HG02943 (cell line): ENCODE measurements around the gene PPP1R17.

ENCODE experiments used
- ATAC-seq: cut with Tn5 transposase; IDR thresholded peaks from one replicate; pipeline ENCODE4 v1.9.1; 2021; ENCODE audit warnings: mild to moderate bottlenecking, low read depth, moderate library complexity; ENCODE audit not compliant: unreplicated experiment

Gene PPP1R17

GRCh38 chr7:31695859-31696614 lies 9.0 kb downstream of the PPP1R17 start:
- no peak for ATAC-seq

GRCh38 chr7:31699050-31699449 lies 12.0 kb downstream of the PPP1R17 start:
- no peak for ATAC-seq

GRCh38 chr7:31702354-31702753 lies 15.3 kb downstream of the PPP1R17 start:
- ATAC-seq = no peak

GRCh38 chr7:31705377-31705776 lies 18.4 kb downstream of the PPP1R17 start:
- no peak for ATAC-seq

- ATAC-seq = no peak
Observed at GRCh38 chr7:31707089-31707488, 20.1 kb downstream of the PPP1R17 start.

GRCh38 chr7:31710171-31710570 lies 23.2 kb downstream of the PPP1R17 start:
- no peak for ATAC-seq

- no peak for ATAC-seq
Observed at GRCh38 chr7:31716355-31716754, 29.3 kb downstream of the PPP1R17 start.

GRCh38 chr7:31720366-31720765 lies 33.4 kb downstream of the PPP1R17 start:
- ATAC-seq = no peak

- no peak for ATAC-seq
Observed at GRCh38 chr7:31724696-31725095, 37.7 kb downstream of the PPP1R17 start.

GRCh38 chr7:31729195-31729804 lies 42.3 kb downstream of the PPP1R17 start:
- ATAC-seq = no peak

GRCh38 chr7:31734456-31734855 lies 47.4 kb downstream of the PPP1R17 start:
- ATAC-seq = no peak

- ATAC-seq = no peak
Observed at GRCh38 chr7:31735991-31736982, 49.3 kb downstream of the PPP1R17 start.

- no peak for ATAC-seq
Observed at GRCh38 chr7:31741852-31742251, 54.8 kb downstream of the PPP1R17 start.

- peak; percentile 80 for ATAC-seq
Observed at GRCh38 chr7:31744294-31744874, 57.4 kb downstream of the PPP1R17 start.

GRCh38 chr7:31747553-31747952 lies 60.5 kb downstream of the PPP1R17 start:
- ATAC-seq = no peak

- no peak for ATAC-seq
Observed at GRCh38 chr7:31748084-31748483, 61.1 kb downstream of the PPP1R17 start.

- ATAC-seq = no peak
Observed at GRCh38 chr7:31751726-31752125, 64.7 kb downstream of the PPP1R17 start.
